ENCODE measurements around the gene KCTD2. TPM values are rescaled to one million over a fixed set of nuclear protein-coding genes. Genes with fewer than 3 reads are reported as not detected.
"Not testable (repeated sequence)": the region's sequence is repeated elsewhere in the genome, so short reads cannot be mapped to it uniquely, and the experiment has no call there.

The KCTD2 gene
- total RNA-seq, 1 donor from 2014 or later: 28.3 TPM

DNA sequence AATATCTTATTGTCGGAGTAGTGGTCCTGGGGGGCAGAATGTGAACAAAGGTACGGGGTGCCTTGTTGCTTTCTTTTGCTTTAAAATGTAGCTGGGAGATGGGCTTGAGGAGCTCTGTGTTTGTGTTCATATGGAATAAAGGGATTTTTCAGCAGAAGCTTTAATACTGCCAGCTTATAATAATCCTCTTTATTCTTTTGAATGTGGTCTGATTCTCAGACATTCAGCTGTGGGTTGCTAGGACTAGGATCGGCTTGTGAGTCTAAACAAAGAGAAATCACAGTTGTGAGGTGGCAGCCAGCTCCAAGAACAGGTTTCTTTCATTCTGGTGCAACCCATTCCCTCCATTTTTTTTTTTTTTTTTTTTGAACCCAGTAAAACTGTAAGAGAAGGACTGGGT is 27.3 kb upstream of the KCTD2 start:
- no peak for DNase-seq (ENCODE audit: low spot score)

DNA sequence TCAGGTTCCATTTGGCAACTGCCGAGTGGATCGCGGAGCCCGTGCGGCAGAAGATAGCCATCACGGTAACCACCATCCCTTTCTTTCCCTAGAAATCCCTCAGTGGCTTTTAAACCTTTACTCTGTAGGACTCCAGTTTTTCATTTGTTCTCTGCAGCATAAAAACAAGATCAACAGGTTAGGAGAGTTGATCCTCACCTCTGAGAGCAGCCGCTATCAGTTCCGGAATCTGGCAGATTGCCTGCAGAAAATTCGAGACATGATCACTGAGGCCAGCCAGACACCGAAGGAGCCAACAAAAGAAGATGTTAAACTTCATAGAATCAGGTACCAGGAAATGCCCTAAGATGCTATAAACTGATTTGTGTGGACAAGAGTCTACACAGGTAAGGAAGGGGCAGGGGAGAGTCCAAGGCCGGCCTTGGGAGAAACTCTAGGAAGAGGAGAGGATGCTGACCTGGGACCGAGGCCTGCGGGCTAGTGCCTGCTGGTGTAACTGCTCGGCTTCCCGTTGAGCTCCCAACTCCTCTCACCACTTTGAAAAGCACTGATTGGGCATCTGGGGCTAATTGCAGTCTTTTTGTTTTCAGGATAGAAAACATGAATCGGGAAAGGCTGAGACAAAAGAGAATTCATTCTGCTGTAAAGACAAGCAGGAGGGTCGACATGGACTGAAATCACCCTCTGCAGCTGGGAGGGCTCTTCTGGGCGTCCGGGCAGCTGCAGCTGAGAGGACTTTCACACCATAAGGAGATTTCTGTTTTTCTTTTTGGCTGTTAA is 26.5 kb upstream of the KCTD2 start:
- no peak for DNase-seq (ENCODE audit: low spot score)

DNA sequence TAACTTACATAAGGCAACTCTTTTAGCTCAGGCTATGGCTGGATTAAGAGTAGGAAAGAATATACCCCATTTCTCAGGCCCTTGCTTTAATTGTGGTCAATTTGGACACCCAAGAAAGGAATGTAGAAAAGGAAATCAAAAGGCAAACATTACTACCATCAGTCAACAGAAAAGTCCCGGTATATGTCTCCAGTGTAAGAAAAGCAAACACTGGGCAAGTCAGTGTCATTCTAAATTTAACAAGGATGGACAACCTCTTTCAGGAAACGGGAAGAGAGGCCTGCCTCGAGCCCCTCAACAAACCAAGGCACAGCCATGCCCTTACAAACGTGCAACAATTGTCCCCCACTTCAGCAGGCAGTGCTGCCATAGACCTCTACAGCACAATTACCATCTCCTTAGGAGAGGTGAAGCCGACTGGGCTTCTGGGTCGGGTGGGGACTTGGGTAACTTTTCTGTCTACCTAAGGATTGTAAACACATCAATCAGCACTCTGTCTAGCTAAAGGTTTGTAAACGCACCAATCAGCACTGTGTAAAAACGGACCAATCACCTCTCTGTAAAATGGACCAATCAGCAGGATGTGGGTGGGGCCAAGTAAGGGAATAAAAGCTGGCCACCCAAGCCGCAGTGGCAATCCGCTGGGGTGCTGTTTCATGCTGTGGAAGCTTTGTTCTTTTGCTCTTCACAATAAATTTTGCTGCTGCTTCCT is 22.2 kb upstream of the KCTD2 start:
- DNase-seq (ENCODE audit: low spot score): no peak

DNA sequence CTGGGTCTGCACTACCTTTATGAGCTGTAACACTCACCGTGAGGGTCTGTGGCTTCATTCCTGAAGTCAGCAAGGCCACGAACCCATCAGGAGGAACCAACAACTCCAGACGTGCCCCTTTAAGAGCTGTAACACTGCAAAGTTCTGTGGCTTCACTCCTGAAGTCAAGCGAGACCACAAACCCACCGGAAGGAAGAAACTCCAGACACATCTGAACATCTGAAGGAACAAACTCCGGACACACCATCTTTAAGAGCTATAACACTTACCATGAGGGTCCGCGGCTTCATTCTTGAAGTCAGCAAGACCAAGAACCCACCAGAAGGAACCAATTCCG is 21.7 kb upstream of the KCTD2 start:
- DNase-seq (ENCODE audit: low spot score): not testable (repeated sequence)

DNA sequence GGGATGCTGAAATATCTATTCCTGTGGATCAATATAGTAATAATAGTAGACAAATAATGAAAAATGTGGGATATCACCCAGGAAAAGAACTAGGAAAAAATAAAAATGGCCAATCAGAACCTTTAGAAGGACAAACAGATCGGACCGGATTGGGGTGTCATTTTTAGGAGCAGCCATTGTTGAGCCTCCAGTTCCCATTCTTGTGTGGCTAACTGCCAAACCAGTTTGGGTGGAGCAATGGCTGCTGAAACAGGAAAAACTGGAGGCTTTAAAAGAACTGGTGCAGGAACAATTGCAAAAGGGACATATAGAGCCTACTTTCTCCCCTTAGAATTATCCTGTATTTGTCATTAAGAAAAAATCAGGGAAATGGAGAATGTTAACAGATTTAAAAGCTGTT is 20.4 kb upstream of the KCTD2 start:
- DNase-seq (ENCODE audit: low spot score): not testable (repeated sequence)

DNA sequence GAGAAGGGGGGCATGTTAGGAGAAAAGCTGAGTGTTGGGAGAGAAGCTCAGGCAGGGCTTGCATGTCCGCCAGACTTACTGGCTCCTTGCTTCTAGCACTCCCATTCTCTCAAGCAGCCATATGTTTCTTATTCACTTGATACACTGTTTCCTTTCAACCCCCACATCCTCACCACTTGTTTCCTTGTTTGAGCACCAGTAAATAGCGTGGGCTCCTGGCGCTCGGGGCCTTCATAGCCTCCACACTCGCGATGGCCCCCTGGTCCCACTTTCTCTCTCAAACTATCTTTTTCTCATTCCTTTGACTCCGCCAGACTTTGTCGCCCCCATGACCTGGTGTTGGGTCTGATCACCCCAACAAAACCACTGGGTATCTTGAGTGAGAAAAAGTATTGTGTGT is 16.9 kb upstream of the KCTD2 start:
- no peak for DNase-seq (ENCODE audit: low spot score)

DNA sequence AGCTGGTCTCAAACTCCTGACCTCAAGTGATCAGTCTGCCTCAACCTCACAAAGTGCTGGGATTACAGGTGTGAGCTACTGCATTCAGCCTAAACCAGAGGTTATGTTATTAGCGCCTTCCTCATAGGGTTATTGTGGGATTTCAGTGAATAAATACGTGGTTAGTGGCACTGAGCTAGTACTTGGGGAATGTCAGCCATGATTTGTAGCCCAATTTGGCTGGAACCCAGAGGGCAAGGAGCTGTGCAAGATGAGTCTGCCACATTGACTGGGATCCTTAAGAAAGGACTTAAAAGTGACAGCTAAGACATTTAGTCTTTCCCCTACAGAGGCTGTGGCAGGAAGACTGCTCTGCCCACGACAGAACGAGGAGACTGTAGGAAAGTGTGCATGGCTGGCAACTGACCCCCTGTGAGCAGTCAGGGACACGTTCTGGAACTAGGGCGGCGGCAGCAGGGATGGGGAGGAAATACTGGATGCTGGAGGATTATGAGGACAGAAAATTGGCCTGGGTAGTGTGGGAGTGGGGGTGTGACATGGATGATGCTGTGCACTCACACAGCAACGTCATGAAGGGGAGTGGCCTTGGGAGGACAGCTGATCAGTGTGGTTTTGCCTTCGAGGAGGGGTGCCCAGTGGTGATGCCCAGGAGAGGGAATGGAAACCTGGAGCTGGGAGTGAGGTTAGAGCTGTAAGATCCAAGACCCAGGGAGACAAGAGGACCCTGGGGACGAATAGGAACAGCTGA is 14.9 kb upstream of the KCTD2 start:
- peak; percentile 72 for DNase-seq (ENCODE audit: low spot score)

DNA sequence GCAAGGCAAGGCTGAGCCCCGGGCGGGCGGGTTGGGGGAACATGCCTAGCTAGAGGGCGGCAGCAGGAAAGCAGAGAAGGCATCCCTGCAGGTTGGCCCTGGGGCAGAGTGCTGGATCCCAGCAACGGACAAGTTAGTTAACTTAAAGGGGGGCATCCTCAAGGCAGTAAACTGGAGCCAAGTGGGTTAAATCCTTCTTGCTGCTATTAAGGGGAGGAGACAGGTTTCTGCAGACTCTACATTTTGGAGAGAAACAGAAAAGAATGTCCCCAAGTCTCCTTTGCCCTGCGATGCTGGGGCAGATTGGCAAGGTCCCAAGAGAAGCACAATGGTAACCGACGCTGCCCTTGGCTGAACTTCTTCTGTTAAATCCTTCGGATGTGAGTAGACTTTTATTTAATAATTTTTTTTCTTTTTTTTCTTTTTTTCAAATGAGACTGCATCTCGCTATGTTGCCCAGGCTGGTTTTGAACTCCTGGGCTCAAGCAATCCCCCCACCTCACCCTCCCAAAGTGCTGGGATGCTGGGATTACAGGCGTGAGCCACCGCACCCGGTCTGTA is 14.2 kb upstream of the KCTD2 start:
- peak; percentile 30 for DNase-seq (ENCODE audit: low spot score)

DNA sequence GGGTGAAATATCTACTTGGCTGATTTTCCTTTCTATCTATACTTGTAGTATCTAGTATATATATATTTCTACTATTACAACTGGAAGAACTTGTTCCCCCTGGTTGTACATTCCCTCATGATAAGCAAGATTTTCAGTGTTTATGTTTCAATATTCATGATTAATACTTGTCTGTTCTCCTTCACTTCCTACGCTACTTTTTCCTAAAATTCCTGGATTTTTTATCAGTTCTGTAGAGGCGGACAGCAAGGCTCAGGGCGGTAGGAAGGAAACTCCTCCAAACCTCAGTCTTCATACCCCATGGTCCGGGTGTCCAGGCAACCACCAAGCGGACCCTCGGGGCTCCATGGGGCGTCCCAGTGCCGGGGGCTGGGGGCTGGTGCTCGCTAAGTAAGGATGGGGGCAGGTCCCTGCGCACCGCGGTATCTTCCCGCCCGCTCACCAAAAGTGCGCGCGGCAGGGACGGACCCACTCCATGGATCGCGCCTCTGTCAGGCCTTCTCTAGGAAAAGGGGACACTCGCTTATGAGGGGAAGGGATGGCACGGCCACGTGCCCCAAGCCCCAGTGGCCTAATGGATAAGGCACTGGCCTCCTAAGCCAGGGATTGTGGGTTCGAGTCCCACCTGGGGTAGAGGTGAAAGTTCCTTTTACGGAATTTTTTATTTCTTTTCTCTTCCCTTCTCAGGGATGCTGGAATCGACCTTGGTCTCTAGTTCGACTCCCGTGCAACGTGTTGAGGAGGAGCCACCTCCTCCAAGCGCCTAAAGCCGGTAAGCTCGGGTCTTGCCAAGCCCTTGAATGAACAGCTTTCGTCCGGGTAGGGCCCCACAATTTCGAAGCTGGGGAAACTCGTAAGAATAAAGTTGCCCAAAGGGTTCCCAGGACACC is 13.4 kb upstream of the KCTD2 start:
- peak; percentile 96 for DNase-seq (ENCODE audit: low spot score)

DNA sequence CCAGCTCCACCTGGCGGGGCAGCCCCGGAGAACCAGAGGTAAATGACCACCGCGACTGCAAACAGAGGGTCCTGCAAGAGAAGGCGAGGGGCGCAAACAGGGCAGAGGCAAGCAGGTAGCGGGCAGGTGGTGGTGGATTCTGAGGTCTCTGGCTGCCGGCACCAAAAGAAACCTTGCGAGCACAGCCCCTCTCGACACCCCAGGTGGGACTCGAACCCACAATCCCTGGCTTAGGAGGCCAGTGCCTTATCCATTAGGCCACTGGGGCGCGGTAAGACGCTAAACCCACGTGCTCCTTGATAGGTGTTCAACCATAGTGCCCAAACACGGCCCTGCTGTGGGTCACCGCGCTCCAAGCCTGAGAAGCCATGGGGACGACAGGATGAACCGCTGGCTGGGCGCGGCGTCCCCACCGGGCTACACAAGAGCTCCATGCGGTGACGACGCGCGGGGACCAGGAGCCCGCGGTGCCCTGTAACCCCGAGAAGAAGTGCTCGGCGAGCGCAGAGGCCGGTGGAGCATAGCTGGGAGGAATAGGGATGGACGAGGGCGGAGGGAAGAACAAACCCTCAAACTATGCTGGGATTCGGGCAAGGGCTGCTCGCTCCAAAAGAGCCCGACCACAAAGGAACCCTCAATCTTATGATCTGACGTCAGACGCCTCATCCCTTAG is 12.7 kb upstream of the KCTD2 start:
- DNase-seq (ENCODE audit: low spot score): peak; percentile 91

DNA sequence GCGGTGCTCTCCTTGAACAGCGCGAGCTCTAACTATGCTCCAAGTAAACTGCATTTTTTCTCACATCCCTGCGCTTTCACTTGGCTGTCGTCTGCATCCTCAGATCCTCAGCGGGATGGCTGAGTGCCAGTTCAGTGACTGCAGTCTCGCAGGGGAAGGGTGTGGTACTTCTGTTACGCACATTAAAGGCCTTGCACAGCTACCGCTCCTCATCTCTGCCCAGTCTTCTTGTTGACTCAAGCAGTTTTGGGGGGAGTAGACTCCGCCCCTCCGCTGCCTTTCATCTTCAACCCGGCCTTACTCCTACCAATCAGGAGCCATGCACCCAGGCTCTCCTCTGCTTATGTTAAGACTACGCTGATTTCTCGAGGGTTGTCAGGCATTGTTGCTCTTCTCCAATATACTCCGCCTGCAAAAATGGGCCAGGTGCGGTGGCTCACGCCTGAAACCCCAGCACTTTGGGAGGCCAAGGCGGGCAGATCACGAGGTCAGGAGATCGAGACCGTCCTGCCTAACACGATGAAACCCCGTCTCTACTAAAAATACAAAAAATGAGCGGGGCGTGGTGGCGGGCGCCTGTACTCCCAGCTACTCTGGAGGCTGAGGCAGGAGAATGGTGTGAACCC is 10.3 kb upstream of the KCTD2 start:
- DNase-seq (ENCODE audit: low spot score): peak; percentile 73

DNA sequence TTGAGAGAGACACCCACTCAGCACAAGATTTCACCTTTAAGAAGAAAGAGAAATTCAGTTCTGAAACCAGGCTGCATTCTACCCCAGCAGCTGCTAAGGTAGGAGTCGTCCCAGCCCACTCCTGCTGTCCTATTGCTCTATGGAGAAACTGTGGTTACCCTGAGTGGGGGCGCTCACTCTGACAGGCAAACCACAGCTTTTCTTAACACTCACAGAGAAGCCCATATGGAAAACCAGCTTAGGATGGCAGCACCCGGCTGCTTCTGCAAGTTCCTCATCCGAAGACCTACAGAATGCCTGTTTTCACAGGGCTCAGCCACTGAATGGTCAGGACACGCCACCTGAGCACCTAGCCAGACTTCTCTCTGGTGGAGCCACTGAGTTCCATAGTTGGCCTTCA is 7.8 kb upstream of the KCTD2 start:
- no peak for DNase-seq (ENCODE audit: low spot score)

DNA sequence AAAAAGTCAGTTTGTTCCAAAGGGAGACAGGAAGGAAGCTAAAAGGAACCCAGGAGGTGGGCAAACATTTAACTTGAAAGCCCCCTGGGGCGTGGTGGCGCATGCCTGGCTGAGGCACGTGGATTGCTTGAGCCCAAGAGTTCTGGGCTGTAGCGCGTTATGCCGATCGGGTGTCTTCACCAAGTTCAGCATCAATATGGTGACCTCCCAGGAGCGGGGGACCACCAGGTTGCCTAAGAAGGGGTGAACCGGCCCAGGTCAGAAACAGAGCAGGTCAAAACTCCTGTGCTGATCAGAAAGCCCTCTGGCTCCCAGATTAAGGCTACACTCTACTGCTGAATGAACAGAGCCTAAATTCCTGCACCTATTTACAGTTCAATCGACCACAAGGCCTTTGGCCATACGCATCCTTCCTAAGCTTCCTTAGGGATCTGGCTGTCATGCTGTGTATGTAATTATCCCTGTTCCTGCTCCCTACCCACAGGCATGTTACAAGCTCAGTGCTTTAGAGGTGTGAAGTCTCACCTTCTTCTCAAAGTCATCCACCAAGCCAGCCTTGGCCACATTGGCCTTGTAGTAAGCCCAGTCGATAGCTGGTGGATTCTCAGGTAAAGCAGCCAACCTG is 5.3 kb upstream of the KCTD2 start:
- no peak for DNase-seq (ENCODE audit: low spot score)

DNA sequence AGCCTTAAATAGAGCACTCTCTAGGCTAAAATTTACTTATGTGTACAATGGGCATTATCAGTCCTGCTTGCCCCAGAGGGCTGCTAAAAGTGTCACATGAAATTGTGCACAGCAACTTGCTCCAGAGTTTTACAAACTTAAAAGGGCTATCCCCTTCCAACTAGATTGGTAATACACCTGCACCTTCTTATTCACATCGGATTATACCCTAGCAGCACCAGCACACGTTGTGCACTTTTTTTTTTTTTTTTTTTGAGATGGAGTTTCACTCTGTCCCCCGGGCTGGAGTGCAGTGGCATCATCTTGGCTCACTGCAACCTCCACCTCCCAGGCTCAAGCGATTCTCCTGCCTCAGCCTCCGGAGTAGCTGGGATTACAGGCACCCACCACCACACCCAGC is 3.2 kb upstream of the KCTD2 start:
- not testable (repeated sequence) for DNase-seq (ENCODE audit: low spot score)

DNA sequence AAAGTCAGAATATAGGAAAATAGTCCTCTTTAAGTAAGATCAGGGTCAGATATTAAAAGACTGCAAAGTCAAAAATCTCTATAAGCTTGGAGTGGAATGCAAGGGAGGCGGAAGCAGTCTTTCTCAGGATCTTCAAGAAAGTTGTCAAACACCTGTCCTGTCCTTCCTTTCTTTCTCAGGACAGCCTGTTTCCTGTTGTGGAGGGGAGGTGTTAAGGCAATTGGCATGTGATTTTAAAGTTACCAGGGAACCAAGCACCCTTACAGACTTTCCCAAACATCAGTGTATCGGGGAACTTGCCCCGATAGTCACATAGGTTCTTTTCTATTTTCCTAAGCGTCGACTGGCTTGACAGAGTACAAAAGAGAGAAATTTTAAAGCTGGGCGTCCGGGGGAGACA is 2.3 kb upstream of the KCTD2 start:
- no peak for DNase-seq (ENCODE audit: low spot score)

DNA sequence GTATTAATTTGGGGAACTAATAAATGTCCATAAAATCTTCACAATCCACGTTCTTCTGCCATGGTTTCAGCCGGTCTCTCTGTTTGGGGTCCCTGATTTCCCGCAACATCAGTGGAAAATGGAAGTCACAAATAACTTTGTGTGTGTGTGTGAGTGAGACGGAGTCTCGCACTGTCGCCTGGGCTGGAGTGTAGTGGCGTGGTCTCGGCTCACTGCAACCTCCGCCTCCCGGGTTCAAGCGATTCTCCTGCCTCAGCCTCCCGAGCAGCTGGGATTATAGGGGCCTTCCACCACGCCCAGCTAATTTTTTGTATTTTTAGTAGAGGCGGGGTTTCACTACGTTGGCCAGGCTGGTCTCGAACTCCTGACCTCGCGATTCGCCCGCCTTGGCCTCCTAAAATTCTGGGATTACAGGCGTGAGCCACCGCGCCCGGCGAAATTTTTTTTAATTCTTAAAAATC is 1.0 kb upstream of the KCTD2 start:
- not testable (repeated sequence) for DNase-seq (ENCODE audit: low spot score)

DNA sequence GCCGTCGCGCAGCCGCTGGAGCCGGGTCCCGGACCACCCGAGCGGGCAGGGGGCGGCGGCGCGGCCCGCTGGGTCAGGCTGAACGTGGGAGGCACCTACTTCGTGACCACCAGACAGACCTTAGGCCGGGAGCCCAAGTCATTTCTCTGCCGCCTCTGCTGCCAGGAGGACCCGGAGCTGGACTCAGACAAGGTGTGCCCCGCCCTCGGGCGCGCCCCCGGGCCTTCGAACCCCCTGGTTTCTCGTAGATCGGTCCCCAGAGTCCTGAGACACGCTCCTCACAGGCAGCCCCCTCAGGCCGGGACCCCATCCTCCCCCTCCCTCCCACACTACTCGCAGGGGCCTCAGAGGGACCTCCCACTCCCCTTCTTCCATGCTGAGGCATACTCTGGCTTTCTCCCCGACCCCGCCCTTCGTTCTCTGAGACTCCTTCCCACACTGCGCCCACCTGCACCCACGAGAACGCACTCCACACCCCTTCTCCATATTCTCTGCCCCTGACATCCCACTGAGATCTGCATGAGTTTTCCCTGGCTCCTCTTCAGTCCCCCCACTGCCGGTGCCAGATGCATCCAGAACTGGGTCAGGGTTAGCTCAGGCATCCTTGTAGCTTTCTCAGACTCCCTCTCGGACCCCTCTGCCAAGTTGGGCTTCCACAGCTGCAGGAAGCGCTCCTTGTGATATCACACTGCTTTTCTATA is 523 bp downstream of the KCTD2 start:
- no peak for DNase-seq (ENCODE audit: low spot score)

DNA sequence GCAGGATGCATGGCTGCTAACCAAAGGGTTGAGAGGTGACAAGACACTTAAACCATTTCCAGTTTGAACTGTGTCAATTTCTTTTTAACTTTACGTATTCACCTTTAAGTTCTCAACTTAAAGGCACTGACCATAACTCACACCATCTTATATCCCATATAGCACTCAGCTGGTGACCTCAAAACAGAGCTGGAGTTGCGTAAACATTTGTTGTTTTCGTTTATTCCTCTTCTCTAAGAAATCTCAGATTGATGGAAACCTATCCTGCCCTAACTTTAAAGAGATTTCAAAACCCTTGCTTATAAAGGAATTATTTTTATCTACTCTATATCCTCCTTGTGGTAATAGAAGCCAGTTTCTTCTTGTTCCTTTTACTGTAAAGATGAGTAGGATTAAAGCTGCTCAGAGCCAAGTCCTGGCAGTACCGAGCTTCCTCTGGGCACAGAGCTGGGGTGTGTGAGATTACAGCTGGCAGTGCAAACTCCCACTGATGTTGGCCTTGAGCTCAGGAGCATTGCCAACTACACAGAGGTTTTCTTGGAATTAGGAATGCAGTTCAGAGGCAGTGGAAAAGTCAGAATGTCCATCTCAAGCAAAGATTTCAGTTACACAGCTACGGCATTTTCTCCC is 1.3 kb downstream of the KCTD2 start:
- no peak for DNase-seq (ENCODE audit: low spot score)

DNA sequence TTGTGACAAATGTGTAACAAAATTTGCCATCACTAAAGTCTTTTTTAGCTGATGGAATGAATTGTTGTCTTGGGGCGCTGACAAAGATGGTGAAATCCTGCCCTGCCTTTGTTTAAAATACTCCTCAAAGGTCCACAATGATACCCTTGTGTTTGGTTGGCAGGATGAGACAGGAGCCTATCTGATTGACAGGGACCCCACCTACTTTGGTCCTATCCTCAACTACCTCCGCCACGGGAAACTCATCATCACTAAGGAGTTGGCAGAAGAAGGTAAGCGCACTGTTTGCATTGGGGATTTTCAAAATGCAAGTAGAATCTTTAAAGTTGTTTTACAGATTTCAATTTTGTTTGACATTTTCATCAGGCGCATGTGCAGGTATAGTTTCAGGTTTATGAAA is 2.0 kb downstream of the KCTD2 start:
- DNase-seq (ENCODE audit: low spot score): no peak
